HepG2 (cell line): ENCODE data around the gene KXD1. TPM values are rescaled to one million over a fixed set of nuclear protein-coding genes. Genes with fewer than 3 reads are reported as not detected.
"Not testable (repeated sequence)": the region's sequence is repeated elsewhere in the genome, so short reads cannot be mapped to it uniquely, and the experiment has no call there.

Experiments
- ATAC-seq: fragments of 200-7000 bp; cut with Tn5 transposase; 3 replicates; pipeline ENCODE4 v1.9.1; 2020; ENCODE audit warnings: mild to moderate bottlenecking, moderate library complexity
- BruUV-seq: library from RNA; stranded (reverse); fragments of 400-500 nt; replicated peaks from 2 replicates; lab custom pipeline; 2021; lab: Mats Ljungman, UMichigan
- CTCF ChIA-PET: fragments of 300-600 bp; formaldehyde crosslinking; extraction: SDS; loops from one replicate; lab custom pipeline; 2021; ENCODE audit warnings: low total read pairs, inconsistent platforms, low intra/inter-chr PET ratio; lab: Yijun Ruan, JAX
- POLR2A ChIA-PET: fragments of 350-600 bp; sonication (Branson Sonifier 250); formaldehyde crosslinking; loops from one replicate; lab custom pipeline; 2020; ENCODE audit warnings: antibody characterized with exemption, inconsistent platforms; lab: Yijun Ruan, JAX
- DNase-seq: peaks from one replicate; pipeline ENCODE4 v3.0.0-alpha.2; 2015; ENCODE audit warnings: low spot score
- FAIRE-seq: peaks from 3 replicates; lab custom pipeline; 2011; peaks lifted over from hg19 to GRCh38; lab: Jason Lieb, UNC
- H2AFZ ChIP-seq: one replicate; pipeline ENCODE4 v1.6.1; 2011; ENCODE audit warnings: low read length, inconsistent platforms
- H3K27ac ChIP-seq: fragments of 300-600 bp; 3 replicates; pipeline ENCODE4 v1.8.0; 2011; ENCODE audit warnings: mixed run types, mild to moderate bottlenecking, mixed read lengths, low read length, inconsistent platforms; ENCODE audit not compliant: insufficient read depth; ENCODE audit errors: extremely low read length
- H3K27me3 ChIP-seq, 2 experiments: fragments of 200-600 bp in 1 of 2; 2 replicates in 1 of 2; 3 replicates in 1 of 2; pipeline versions ENCODE4 v1.6.0 to v1.8.0; 2011; ENCODE audit warnings: low read length in 2 of 2, mild to moderate bottlenecking in 2 of 2, moderate library complexity in 2 of 2, inconsistent platforms in 1 of 2; ENCODE audit not compliant: insufficient read depth in 2 of 2, control insufficient read depth in 1 of 2
- H3K36me3 ChIP-seq, 2 experiments: fragments of 200-600 bp in 1 of 2; replicated peaks in 1 of 2; 2 replicates in 1 of 2; 3 replicates in 1 of 2; pipeline versions ENCODE4 v1.5.1 to v1.8.0; 2011; ENCODE audit warnings: low read length in 2 of 2, inconsistent platforms in 1 of 2; ENCODE audit not compliant: insufficient read depth in 2 of 2, control insufficient read depth in 1 of 2
- H3K4me1 ChIP-seq: 2 replicates; pipeline ENCODE4 v1.5.1; 2012; ENCODE audit warnings: low read length, inconsistent platforms; ENCODE audit not compliant: insufficient read depth
- H3K4me2 ChIP-seq: 2 replicates; pipeline ENCODE4 v1.6.0; 2011; ENCODE audit warnings: low read depth, low read length, inconsistent platforms
- H3K4me3 ChIP-seq, 3 experiments: fragments of 200-600 bp in 1 of 3; sonication (generic), shearing (Covaris generic) in 1 of 3; replicated peaks in 1 of 3; 2 replicates each; pipeline ENCODE4 v1.5.1; 2011 to 2016; ENCODE audit warnings: low read length in 3 of 3, inconsistent platforms in 2 of 3, low read depth in 2 of 3, mild to moderate bottlenecking in 2 of 3, control low read depth in 1 of 3, mixed read lengths in 1 of 3; ENCODE audit not compliant: insufficient read depth in 1 of 3
- H3K79me2 ChIP-seq: one replicate; pipeline ENCODE4 v1.6.1; 2011; ENCODE audit warnings: low read length, inconsistent platforms; ENCODE audit not compliant: insufficient read depth
- H3K9ac ChIP-seq: 2 replicates; pipeline ENCODE4 v1.6.0; 2011; ENCODE audit warnings: mild to moderate bottlenecking, low read depth, low read length, inconsistent platforms; ENCODE audit not compliant: insufficient read depth
- H3K9me3 ChIP-seq: 2 replicates; pipeline ENCODE4 v1.5.1; 2012; ENCODE audit warnings: mild to moderate bottlenecking, low read length
- H4K20me1 ChIP-seq: 2 replicates; pipeline ENCODE4 v1.6.0; 2011; ENCODE audit warnings: inconsistent platforms, mild to moderate bottlenecking, low read length, moderate library complexity; ENCODE audit not compliant: insufficient read depth
- CHD4 ChIP-seq: fragments of 200-600 bp; sonication (generic); IDR thresholded peaks from 2 replicates; pipeline ENCODE4 v1.7.0; 2017; ENCODE audit warnings: mild to moderate bottlenecking, low read length, borderline replicate concordance
- FOXP1 ChIP-seq, 2 experiments: fragments of 450-650 bp in 1 of 2; IDR thresholded peaks; 2 replicates each; pipeline ENCODE4 v1.6.1; 2017 to 2018; ENCODE audit warnings: antibody characterized with exemption in 1 of 2
- FOXP4 ChIP-seq: sonication (generic); formaldehyde crosslinking; IDR thresholded peaks from 2 replicates; pipeline ENCODE4 v1.4.0; 2020; ENCODE audit warnings: missing genetic modification reagents
- KAT7 ChIP-seq: IDR thresholded peaks from 2 replicates; pipeline ENCODE4 v1.6.1; 2018; ENCODE audit warnings: borderline replicate concordance, missing compliant biosample characterization
- KDM1A ChIP-seq: IDR thresholded peaks from 2 replicates; pipeline ENCODE4 v1.6.1; 2016; ENCODE audit warnings: missing compliant biosample characterization
- SNAPC4 ChIP-seq: sonication (generic); formaldehyde crosslinking; IDR thresholded peaks from 2 replicates; pipeline ENCODE4 v1.4.0; 2020; ENCODE audit warnings: mild to moderate bottlenecking, missing genetic modification reagents
- SNAPC5 ChIP-seq: sonication (generic); formaldehyde crosslinking; IDR thresholded peaks from 2 replicates; pipeline ENCODE4 v1.8.1; 2023; ENCODE audit warnings: mild to moderate bottlenecking, missing genetic modification reagents, borderline replicate concordance
- THAP7 ChIP-seq: sonication (generic); formaldehyde crosslinking; IDR thresholded peaks from 2 replicates; pipeline ENCODE4 v1.8.1; 2023; ENCODE audit warnings: mild to moderate bottlenecking, missing genetic modification reagents
- YY1 ChIP-seq: IDR thresholded peaks from 2 replicates; pipeline ENCODE4 v1.6.1; 2011; ENCODE audit warnings: low read length, low read depth, moderate library complexity, mild to moderate bottlenecking; ENCODE audit not compliant: insufficient read depth, insufficient replicate concordance
- ZFP36L1 ChIP-seq: sonication (generic); formaldehyde crosslinking; IDR thresholded peaks from 2 replicates; pipeline ENCODE4 v1.8.0; 2022; ENCODE audit warnings: mild to moderate bottlenecking, missing genetic modification reagents, moderate library complexity
- ZMYM2 ChIP-seq: sonication (generic); formaldehyde crosslinking; IDR thresholded peaks from 2 replicates; pipeline ENCODE4 v1.8.0; 2022; ENCODE audit warnings: mild to moderate bottlenecking, missing genetic modification reagents
- ZNF143 ChIP-seq: sonication (generic); formaldehyde crosslinking; IDR thresholded peaks from 2 replicates; pipeline ENCODE4 v1.4.0; 2020; ENCODE audit warnings: missing genetic modification reagents
- ZNF230 ChIP-seq: sonication (generic); formaldehyde crosslinking; IDR thresholded peaks from 2 replicates; pipeline ENCODE4 v1.4.0; 2020; ENCODE audit warnings: mild to moderate bottlenecking, missing genetic modification reagents
- ZNF317 ChIP-seq: sonication (generic); formaldehyde crosslinking; IDR thresholded peaks from 2 replicates; pipeline ENCODE4 v1.5.0; 2020; ENCODE audit warnings: mild to moderate bottlenecking, missing genetic modification reagents
- ZNF615 ChIP-seq: sonication (generic); formaldehyde crosslinking; IDR thresholded peaks from 2 replicates; pipeline ENCODE4 v1.5.0; 2020; ENCODE audit warnings: mild to moderate bottlenecking, missing genetic modification reagents, borderline replicate concordance
- WGBS: methylation state at CpG from one replicate; pipeline ENCODE4 v1.1.6; 2017; ENCODE audit warnings: low lambda C conversion rate; 5-methylcytosine and 5-hydroxymethylcytosine counted together
- in situ Hi-C: cut with HindIII; loops from 2 replicates; pipeline ENCODE4 v1.10.0; 2017; ENCODE audit warnings: low pct_unique_long_range_greater_than_20kb; ENCODE audit not compliant: extremely low pct_ligation_motif_present
- intact Hi-C: fragments of 100-400 bp; cut with micrococcal nuclease; formaldehyde crosslinking; loops from one replicate; pipeline ENCODE4 v1.10.0; 2022; ENCODE audit not compliant: unreplicated experiment
- polyA plus RNA-seq, 8 experiments: library from polyadenylated mRNA; depleted of rRNA in 3 of 8; stranded (reverse) in 7 of 8; unstranded in 1 of 8; fragments of >200 nt; fragmentation: Illumina TruSeq in 4 of 8; extraction: Trizol in 4 of 8; gene quantifications; 2 replicates each; pipeline versions ENCODE4 v1.2.1 to v1.2.3, GENCODE V29; 2011 to 2016; ENCODE audit warnings: low read depth in 4 of 8, missing spikeins in 1 of 8, mixed read lengths in 1 of 8; ENCODE audit not compliant: insufficient read depth in 1 of 8
- total RNA-seq, 5 experiments: library from RNA; depleted of rRNA; stranded (reverse); fragments of >200 nt; fragmentation: Illumina TruSeq; extraction: Trizol; gene quantifications; 2 replicates each; pipeline ENCODE4 v1.2.3, GENCODE V29; 2016; ENCODE audit warnings: low read depth in 1 of 5

KXD1 gene
- total and polyA plus RNA-seq, 2 of the 13 experiments (the other 11 are each of a cell fraction or from before 2014, with no cell fraction given), result 44.6 to 143 TPM

GRCh38 chr19:18522862-18523440, 34.7 kb upstream of the KXD1 start:
- Histone ChIP-seq H3K4me1 (peaks cover 44% of the 10 kb centered on the region), H3K4me3 (peak overlapping the region; percentile 12 to 60 (median 21); a peak in 3 of 6 replicates), H3K9ac (peak overlapping the region; percentile 47), H3K4me2 (peak overlapping the region; percentile 63), H3K79me2 (peaks cover 36% of the 10 kb centered on the region)
- intact Hi-C loops (loop anchor here (2.0 to 10.0 kb wide), 4 partner anchors 26 to 238 kb away; partner anchors contain the start of genes JUND and KXD1), in situ Hi-C loops (loop anchor here (10.0 kb wide), 1 partner anchor 48 kb away; no protein-coding TSS in a partner anchor)
- ChIA-PET CTCF (interaction anchor here (0.9 kb wide), 1 partner anchor 16 kb away, joined by 3 read pairs; no protein-coding TSS in a partner anchor), POLR2A (interaction anchor here (0.6 to 4.2 kb wide), 9 partner anchors 19 to 116 kb away, joined by 3 to 37 read pairs (median 4); partner anchors contain the start of genes KXD1, REX1BD and UBA52)
- H4K20me1 ChIP-seq; BruUV-seq; FAIRE-seq; H3K9me3 ChIP-seq; H3K36me3 ChIP-seq; ATAC-seq; H3K27me3 ChIP-seq; DNase-seq; H2AFZ ChIP-seq; H3K27ac ChIP-seq; TF ChIP-seq FOXP1 (IDR thresholded peaks at IDR 0.05): not testable (repeated sequence)
- 38% methylated on average over 19 of the region's 19 CpGs for WGBS
- TF ChIP-seq ZNF317 (CRISPR knock-in tag) (0 out of 2 replicates have a peak, but pooled peaks have one; percentile 32), ZNF615 (CRISPR knock-in tag) (0 out of 2 replicates have a peak, but pooled peaks have one; percentile 34), YY1 (peak; percentile 52), KAT7 (CRISPR knock-in tag) (peak; percentile 28; the same call in 1 of the 2 replicates), ZMYM2 (0 out of 2 replicates have a peak, but pooled peaks have one; percentile 10), SNAPC5 (CRISPR knock-in tag) (0 out of 2 replicates have a peak, but pooled peaks have one; percentile 64), KDM1A (CRISPR knock-in tag) (peak; percentile 63; the same call in 1 of the 2 replicates), SNAPC4 (CRISPR knock-in tag) (peak; percentile 99), THAP7 (CRISPR knock-in tag) (peak; percentile 7; the same call in 1 of the 2 replicates), ZNF230 (CRISPR knock-in tag) (0 out of 2 replicates have a peak, but pooled peaks have one; percentile 58), ZNF143 (peak; percentile 59), FOXP4 (CRISPR knock-in tag) (peak; percentile 44; the same call in 1 of the 2 replicates), ZFP36L1 (CRISPR knock-in tag) (0 out of 2 replicates have a peak, but pooled peaks have one; percentile 18), CHD4 (0 out of 2 replicates have a peak, but pooled peaks have one; percentile 71), FOXP1 (CRISPR knock-in tag; IDR thresholded peaks at IDR 0.05) (peak; percentile 60)
